ENCODE results near the gene OTUB2.

The OTUB2 gene

DNA sequence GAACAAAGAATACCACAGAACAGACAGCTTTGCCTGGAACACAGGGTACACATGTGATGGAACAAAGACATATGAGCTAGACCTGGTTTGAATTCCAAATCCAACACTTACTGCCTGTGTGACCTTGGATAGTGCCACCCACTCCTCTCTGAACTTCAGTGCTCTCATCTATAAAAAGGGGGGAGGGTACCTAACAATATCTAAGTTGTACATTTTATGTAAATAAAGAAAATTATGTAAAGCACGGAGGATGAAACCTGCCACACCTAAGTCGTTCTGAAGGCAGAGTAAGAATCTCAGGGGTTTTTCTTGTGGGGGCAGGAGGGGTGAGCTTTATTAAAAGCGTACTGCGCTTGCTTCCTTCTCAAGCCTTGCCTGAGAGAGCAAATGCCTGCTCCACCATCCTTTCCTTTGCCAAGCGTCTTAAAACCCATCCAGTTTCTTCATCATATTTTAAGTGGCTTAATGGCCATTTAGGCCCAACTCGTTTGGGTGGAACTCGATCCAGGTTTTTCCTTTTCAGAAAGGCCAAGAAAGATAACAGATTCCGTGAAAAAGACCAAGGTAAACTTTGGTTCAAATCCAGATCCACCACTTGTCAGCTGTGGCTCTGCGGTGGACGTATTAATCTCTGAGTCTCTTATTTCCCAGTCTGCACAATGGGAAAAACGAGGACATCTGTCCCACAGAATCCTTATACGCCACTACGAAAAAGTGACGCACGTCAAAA lies 53.9 kb downstream of the OTUB2 start:
- CTCF ChIA-PET: interaction anchor here (0.6 kb wide), 2 partner anchors 100 to 123 kb away, joined by 3 read pairs; no protein-coding TSS in a partner anchor
- POLR2A ChIA-PET (ENCODE audit: low non-redundant PET): no interaction called here
- peak overlapping the region; percentile 83 for H3K27ac ChIP-seq
- TF ChIP-seq, protein P1, sequence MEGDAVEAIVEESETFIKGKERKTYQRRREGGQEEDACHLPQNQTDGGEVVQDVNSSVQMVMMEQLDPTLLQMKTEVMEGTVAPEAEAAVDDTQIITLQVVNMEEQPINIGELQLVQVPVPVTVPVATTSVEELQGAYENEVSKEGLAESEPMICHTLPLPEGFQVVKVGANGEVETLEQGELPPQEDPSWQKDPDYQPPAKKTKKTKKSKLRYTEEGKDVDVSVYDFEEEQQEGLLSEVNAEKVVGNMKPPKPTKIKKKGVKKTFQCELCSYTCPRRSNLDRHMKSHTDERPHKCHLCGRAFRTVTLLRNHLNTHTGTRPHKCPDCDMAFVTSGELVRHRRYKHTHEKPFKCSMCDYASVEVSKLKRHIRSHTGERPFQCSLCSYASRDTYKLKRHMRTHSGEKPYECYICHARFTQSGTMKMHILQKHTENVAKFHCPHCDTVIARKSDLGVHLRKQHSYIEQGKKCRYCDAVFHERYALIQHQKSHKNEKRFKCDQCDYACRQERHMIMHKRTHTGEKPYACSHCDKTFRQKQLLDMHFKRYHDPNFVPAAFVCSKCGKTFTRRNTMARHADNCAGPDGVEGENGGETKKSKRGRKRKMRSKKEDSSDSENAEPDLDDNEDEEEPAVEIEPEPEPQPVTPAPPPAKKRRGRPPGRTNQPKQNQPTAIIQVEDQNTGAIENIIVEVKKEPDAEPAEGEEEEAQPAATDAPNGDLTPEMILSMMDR (conservative IDR thresholded peaks at IDR 0.05; ENCODE audit: low read depth): no peak
- DNase-seq (ENCODE audit: low spot score): peak; percentile 44

DNA sequence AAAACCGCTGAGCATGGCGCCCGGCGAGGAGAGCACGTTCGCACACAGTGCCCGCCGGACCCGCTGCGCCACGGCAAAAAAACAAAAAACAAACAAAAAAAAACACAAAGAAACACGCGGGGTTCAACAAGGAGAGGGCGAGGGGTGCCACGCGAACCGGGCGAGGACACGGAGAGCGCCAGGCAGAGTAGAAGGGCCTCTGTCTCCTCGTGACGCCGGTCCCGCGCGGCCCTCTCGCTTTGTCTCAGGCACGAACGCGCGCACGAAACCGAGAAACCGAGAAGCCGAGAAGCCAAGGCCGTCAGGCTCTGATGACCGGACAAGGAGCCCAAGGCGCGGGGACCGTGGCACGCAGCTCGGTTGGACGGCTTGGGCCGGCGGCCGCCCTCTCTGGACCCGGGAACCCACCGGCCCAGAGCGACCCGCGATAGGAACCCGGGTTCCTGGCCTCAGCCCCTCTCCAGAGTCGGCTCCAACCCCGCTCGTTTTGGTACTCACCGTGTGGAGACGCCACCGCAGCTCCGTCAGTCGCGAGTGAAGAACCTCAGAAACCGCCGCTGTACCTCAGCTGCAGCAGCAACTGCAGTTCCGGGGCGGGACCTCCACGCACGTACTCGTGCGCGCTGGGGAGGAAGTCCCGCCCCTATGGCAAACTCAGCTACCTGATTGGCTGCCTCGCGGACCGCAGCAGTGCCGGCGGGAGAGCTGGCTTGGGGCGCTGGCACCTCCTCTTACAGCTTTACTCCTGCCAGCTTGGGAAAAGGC lies 54.7 kb downstream of the OTUB2 start, which contains the start of the genes DDX24 and IFI27L1:
DDX24 (minus strand) TSS at position 582 of the 765 bp plus-strand sequence. CDS start 1,460 bp downstream, outside the sequence.
IFI27L1 (plus strand) TSS at position 690 of the 765 bp plus-strand sequence. CDS start 15,628 bp downstream, outside the sequence.
- DNase-seq (ENCODE audit: low spot score): peak; percentile 99
- POLR2A ChIA-PET (ENCODE audit: low non-redundant PET): no interaction called here
- CTCF ChIA-PET: interaction anchor here (0.6 kb wide), 1 partner anchor 99 kb away, joined by 3 read pairs; no protein-coding TSS in a partner anchor
- H3K27ac ChIP-seq: peak within 1 kb of the TSS; percentile 83
- TF ChIP-seq, protein P1 (conservative IDR thresholded peaks at IDR 0.05; ENCODE audit: low read depth): no peak

DNA sequence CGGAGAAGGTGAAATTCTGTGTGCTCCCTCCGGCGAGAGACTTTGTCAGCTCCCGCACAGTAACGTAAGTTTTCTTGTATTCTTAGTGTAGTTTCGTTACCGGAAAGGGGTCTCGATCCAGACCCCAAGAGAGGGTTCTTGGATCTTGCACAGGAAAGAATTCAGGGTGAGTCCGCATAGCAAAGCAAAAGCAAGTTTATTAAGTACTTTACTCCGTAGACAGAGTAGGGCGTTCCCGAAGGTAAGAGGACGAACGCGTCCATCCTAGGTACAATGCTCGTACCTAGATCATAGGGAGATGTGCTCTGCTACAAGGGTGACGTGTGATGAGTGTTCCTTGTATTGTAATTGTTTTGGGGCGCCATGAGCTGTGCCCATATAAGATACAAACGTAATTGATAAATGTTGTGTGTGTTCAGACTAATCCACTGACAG lies 55.3 kb downstream of the OTUB2 start:
- DNase-seq (ENCODE audit: low spot score): no peak
- CTCF ChIA-PET: no interaction called here
- TF ChIP-seq, protein P1 (conservative IDR thresholded peaks at IDR 0.05; ENCODE audit: low read depth): no peak
- H3K27ac ChIP-seq: peak overlapping the region; percentile 83
- POLR2A ChIA-PET (ENCODE audit: low non-redundant PET): no interaction called here

DNA sequence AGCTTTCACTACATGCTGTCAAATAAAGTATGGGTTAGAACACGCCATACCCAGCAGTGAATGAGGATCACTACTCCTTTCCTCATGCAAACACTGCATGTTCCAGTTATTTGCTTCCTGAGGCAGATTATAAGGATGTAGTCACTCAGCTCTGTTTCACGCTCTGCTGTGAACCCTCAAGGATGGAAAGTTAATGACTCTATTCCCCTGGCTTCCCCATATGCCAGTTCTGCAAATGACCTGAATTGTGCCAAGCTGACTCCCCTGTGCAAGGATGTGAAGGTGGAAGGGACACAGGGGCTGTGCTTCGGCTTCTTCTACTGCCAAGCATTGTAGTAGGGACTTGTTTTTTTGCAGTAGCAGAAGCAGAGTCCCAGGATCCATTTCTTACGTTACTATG lies 61.8 kb downstream of the OTUB2 start:
- DNase-seq (ENCODE audit: low spot score): no peak
- ChIA-PET POLR2A (ENCODE audit: low non-redundant PET) (no interaction called here), CTCF (interaction anchor here (0.7 kb wide), 2 partner anchors 265 to 1233 kb away, joined by 3 to 4 read pairs; no protein-coding TSS in a partner anchor)
- H3K27ac ChIP-seq: no peak overlapping the region
- TF ChIP-seq, protein P1 (conservative IDR thresholded peaks at IDR 0.05; ENCODE audit: low read depth): no peak

DNA sequence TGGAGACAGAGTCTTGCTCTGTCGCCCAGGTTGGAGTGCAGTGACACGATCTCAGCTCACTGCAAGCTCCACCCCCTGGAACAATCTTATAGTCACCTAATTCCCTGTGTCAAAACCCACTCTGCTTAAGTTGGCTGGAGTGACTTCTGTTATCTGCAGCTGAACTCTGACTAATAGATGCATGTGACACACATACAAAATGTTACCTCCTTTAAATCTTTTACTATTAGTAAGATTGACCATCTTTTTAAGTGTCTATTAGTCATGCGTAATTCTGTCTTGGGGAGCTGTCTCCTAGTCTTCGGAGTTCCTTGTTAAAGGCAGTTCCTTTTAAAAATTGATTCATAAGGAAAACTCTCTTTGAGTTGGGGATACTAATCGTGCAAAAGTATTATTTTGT lies 62.4 kb downstream of the OTUB2 start:
- TF ChIP-seq, protein P1 (conservative IDR thresholded peaks at IDR 0.05; ENCODE audit: low read depth): no peak
- ChIA-PET CTCF (no interaction called here), POLR2A (ENCODE audit: low non-redundant PET) (interaction anchor here (0.6 kb wide), 1 partner anchor 53 kb away, joined by 5 read pairs; no protein-coding TSS in a partner anchor)
- DNase-seq (ENCODE audit: low spot score): no peak
- no peak overlapping the region for H3K27ac ChIP-seq

DNA sequence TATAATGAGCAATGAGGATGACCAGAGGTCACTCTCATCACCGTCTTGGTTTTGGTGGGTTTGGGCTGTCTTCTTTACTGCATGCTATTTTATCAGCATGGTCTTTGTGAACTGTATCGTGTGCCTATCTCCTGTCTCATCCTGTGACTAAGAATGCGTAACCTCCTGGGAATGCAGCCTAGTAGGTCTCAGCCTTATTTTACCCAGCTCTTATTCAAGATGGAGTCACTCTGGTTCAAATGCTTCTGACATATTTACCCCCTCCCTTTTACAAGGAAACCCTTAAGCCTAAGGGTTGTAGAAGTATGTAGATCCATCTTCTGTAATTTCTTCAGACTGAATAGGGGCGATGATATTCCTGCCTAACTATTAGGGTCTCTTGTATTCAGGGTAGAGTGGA lies 63.3 kb downstream of the OTUB2 start:
- no peak for DNase-seq (ENCODE audit: low spot score)
- TF ChIP-seq, protein P1 (conservative IDR thresholded peaks at IDR 0.05; ENCODE audit: low read depth): no peak
- no peak overlapping the region for H3K27ac ChIP-seq
- ChIA-PET POLR2A (ENCODE audit: low non-redundant PET) (no interaction called here), CTCF (no interaction called here)

Data from RWPE1 (cell line).